DMS53 treated with DMSO at 0.1 percent for 48 hours (cell line): ENCODE measurements around the gene TNXB.
"Not testable (repeated sequence)": the region's sequence is repeated elsewhere in the genome, so short reads cannot be mapped to it uniquely, and the experiment has no call there.

Source experiments
- DNase-seq: peaks from one replicate; lab custom pipeline; 2025; ENCODE audit not compliant: unreplicated experiment; lab: John Stamatoyannopoulos, UW

The TNXB gene

DNA sequence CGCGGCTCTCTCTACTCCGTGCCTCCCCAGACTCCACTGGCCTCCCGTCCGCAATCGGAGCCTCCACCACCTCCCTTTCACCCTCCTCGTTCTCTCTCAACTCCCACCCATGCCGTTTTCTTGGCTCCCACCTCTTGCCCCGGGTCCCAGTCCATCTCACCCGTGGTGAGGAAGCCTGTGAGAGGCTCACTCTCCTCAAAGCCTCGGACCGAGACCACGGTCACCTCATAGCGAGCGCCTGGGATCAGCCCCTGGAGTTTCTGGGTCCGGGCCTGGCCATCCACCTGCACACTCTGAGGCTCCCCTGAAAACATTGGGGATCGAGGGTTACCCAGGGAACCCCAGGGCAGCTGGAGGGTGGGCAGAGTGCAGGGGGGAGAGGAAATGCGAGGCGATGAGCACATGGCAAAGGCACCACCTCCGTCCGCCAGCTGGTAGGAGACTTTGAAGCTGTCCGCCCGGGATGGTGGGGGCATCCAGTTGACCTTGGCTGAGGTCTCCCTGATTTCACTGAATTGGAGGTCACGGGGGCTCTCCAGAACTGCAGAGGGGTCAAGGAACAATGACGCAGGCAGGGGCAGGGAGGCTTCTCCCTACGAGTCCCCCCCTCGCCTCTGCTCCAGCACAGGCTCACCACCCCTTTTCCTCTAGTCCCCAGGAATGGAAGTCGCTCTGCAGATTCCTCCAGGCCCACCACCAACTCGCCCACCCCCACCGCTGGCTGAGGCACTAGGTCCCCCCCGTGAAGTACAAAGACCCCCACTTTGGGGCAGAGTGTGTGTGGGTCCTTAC is 65.4 kb downstream of the TNXB start:
- not testable (repeated sequence) for DNase-seq

DNA sequence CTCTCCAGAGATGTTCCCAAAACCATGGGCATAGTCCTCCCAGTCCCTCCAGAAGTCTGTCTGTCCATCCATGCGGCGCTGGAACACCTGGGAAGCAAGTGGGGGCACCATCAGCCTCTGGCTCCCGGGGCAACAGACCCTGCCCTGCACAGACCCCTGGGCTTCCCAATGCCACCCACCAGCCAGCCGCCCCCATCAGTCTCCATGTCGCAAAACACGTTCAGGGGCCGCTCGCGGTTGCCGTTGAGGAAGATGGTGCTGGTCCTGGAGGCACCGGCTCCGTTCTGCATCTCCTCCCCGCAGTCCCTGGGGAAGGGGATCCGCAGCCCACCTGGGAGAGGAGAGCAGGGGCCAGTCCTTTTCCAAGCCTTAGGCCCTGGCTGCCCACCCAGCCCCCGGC is 66.9 kb downstream of the TNXB start:
- DNase-seq, result not testable (repeated sequence)

DNA sequence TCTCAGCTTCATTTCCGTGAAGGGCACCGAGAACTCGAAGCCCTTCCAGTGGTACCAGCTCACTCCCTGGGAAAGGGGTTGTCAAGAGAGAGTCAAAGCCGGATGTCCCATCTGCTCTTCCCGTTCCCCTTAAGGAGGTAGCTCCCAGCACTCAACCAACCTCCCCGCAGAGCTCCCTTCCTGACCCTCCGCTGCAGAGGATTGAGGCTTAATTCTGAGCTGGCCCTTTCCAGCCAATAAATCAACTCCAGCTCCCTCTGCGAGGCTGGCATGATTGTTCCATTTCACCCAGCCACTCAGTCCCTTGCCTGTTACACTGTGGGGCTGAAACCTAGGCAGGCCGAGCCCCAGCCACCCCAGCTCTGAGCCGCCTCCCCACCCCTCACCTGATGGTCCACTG is 67.8 kb downstream of the TNXB start:
- DNase-seq, result not testable (repeated sequence)

DNA sequence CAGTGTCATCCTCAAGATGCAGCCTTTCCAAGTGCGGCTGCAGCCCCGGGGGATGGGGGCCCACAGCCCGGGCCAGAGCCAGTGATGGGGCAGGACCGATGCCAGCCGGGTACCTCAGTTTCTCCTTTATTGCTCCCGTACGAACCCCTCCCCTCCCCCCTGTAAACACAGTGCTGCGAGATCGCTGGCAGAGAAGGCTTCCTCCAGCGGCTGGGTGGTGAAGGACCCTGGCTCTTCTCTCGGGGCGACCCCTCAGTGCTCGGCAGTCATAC is 68.2 kb downstream of the TNXB start:
- not testable (repeated sequence) for DNase-seq

DNA sequence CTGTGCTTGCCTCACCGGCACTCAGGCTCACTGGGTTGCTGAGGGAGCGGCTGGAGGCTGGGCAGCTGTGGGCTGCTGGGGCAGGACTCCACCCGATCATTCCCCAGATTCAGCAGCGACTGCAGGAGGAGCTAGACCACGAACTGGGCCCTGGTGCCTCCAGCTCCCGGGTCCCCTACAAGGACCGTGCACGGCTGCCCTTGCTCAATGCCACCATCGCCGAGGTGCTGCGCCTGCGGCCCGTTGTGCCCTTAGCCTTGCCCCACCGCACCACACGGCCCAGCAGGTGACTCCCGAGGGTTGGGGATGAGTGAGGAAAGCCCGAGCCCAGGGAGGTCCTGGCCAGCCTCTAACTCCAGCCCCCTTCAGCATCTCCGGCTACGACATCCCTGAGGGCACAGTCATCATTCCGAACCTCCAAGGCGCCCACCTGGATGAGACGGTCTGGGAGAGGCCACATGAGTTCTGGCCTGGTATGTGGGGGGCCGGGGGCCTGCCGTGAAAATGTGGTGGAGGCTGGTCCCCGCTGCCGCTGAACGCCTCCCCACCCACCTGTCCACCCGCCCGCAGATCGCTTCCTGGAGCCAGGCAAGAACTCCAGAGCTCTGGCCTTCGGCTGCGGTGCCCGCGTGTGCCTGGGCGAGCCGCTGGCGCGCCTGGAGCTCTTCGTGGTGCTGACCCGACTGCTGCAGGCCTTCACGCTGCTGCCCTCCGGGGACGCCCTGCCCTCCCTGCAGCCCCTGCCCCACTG is 68.7 kb downstream of the TNXB start:
- not testable (repeated sequence) for DNase-seq

DNA sequence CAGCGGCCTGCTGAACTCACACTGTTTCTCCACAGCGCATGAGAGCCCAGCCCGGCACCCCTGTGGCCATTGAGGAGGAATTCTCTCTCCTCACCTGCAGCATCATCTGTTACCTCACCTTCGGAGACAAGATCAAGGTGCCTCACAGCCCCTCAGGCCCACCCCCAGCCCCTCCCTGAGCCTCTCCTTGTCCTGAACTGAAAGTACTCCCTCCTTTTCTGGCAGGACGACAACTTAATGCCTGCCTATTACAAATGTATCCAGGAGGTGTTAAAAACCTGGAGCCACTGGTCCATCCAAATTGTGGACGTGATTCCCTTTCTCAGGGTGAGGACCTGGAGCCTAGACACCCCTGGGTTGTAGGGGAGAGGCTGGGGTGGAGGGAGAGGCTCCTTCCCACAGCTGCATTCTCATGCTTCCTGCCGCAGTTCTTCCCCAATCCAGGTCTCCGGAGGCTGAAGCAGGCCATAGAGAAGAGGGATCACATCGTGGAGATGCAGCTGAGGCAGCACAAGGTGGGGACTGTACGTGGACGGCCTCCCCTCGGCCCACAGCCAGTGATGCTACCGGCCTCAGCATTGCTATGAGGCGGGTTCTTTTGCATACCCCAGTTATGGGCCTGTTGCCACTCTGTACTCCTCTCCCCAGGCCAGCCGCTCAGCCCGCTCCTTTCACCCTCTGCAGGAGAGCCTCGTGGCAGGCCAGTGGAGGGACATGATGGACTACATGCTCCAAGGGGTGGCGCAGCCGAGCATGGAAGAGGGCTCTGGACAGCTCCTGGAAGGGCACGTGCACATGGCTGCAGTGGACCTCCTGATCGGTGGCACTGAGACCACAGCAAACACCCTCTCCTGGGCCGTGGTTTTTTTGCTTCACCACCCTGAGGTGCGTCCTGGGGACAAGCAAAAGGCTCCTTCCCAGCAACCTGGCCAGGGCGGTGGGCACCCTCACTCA is 69.5 kb downstream of the TNXB start:
- DNase-seq, result not testable (repeated sequence)

DNA sequence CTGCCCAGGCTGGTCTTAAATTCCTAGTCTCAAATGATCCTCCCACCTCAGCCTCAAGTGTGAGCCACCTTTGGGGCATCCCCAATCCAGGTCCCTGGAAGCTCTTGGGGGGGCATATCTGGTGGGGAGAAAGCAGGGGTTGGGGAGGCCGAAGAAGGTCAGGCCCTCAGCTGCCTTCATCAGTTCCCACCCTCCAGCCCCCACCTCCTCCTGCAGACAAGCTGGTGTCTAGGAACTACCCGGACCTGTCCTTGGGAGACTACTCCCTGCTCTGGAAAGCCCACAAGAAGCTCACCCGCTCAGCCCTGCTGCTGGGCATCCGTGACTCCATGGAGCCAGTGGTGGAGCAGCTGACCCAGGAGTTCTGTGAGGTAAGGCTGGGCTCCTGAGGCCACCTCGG is 70.3 kb downstream of the TNXB start:
- not testable (repeated sequence) for DNase-seq

DNA sequence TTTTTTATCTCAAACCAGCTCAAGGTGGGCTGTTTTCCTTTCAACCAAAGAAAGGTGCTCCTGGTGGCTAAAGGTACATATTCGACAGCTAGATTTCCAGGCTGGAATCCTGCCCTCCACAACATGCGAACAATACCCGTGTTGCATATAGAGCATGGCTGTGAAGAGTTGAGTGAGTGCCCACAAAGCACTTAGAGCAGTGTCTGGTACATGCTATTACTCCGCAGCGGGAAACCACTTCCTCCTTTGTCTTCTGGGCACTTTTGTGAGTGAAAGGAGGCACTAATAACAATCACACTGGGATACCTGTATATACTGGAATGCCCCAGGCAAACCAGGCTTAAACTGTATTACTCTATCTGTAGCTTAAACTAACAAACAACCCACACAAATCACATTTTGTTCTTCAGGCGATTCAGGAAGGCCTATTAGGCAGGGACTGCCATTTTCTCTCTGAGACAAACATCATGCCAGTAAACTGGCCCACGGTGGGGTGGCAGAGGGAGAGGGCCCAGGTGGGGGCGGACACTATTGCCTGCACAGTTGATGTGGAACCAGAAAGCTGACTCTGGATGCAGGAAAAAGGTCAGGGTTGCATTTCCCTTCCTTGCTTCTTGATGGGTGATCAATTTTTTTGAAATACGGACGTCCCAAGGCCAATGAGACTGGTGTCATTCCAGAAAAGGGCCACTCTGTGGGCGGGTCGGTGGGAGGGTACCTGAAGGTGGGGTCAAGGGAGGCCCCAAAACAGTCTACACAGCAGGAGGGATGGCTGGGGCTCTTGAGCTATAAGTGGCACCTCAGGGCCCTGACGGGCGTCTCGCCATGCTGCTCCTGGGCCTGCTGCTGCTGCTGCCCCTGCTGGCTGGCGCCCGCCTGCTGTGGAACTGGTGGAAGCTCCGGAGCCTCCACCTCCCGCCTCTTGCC is 71.3 kb downstream of the TNXB start, which contains the start of gene CYP21A2:
CYP21A2 (plus strand) TSS at position 818 of the 927 bp plus-strand sequence; CDS start at position 826, 8 bp downstream.
- not testable (repeated sequence) for DNase-seq

DNA sequence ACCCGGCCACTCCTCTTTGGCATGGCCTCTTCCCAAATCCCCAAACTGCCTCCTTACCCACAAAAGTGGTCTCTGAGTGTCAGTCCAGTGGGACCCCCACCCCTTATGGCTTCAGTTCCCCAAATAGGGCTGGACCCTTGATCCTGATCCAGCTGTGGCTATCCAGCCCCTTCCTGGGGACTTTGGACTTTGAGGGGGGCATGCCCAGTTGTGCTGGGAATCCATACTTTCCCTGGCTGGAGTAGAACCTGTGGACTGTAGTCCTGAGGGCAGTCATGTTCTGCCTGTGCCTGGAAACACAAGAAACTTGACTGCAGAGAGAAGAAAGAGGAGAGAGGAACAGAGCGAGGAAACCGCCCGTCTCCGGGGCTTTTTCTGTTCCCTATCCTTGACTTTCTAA is 72.0 kb downstream of the TNXB start:
- DNase-seq, result not testable (repeated sequence)

DNA sequence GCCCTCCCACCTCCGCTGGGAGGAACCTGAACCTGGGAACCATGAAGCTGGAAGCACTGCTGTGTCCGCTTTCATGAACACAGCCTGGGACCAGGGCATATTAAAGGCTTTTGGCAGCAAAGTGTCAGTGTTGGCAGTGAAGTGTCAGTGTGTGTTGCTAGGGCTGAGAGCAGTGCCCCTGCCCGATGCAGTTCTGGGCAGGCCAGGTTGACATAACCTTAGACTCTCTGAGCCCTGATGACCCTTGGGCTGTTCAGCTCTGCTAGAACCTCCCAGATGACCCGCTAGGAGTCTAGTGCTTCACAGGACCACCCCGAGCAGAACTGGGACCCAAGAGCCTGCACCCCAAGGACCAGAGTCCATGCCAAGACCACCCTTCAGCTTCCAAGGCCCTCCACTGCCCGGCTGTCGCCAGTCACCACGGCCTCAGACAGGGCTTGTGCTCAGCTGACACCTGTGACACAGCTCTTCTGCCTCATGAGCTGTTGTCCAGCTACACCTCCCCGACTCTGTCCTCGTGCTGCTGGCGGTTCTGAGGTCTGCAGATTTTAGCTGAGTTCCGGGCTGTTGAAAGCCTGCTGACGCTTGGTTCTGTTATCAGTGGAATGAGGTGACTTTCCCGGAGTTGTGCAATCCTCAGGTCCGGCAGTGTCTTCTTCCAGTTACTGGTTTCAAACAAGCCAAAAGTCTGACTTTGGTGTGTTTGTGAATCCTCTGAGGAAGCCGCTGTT is 73.7 kb downstream of the TNXB start:
- not testable (repeated sequence) for DNase-seq

DNA sequence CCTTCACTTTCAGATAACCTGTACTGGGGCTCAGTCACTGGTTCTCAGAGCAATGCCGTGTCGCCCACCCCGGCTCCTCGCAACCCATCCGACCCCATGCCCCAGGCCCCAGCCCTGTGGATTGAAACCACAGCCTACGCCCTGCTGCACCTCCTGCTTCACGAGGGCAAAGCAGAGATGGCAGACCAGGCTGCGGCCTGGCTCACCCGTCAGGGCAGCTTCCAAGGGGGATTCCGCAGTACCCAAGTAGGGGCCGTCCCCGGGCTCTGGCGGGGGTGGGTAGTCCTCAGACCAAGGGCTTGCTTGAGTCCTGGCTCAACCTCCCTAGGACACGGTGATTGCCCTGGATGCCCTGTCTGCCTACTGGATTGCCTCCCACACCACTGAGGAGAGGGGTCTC is 79.6 kb downstream of the TNXB start:
- not testable (repeated sequence) for DNase-seq

DNA sequence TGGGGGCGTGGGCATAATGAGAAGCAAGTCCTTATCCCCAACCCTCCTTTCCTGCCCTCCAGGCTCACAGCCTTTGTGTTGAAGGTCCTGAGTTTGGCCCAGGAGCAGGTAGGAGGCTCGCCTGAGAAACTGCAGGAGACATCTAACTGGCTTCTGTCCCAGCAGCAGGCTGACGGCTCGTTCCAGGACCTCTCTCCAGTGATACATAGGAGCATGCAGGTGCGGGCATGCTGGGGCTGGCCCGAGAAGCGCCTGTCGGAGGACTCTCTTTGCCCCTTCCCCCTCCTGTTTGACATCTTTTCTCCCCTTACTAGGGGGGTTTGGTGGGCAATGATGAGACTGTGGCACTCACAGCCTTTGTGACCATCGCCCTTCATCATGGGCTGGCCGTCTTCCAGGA is 80.5 kb downstream of the TNXB start:
- not testable (repeated sequence) for DNase-seq

DNA sequence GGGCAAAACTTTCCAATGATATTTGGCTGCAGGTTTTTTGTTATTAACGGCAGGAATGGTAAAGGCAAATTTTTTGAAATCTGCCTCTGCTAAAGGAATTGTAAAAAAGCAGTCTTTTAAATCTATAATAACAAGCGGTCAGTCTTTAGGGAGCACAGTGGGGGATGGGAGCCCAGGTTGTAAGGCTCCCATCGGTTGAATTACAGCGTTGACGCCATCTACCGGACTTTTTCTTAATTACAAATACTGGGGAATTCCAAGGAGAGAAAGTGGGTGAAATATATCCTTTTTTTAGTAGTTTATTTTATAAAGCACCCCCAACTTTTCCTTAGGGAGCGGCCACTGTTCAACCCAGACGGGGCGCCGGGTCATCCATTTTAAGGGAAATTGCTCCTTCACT is 87.0 kb downstream of the TNXB start:
- not testable (repeated sequence) for DNase-seq

DNA sequence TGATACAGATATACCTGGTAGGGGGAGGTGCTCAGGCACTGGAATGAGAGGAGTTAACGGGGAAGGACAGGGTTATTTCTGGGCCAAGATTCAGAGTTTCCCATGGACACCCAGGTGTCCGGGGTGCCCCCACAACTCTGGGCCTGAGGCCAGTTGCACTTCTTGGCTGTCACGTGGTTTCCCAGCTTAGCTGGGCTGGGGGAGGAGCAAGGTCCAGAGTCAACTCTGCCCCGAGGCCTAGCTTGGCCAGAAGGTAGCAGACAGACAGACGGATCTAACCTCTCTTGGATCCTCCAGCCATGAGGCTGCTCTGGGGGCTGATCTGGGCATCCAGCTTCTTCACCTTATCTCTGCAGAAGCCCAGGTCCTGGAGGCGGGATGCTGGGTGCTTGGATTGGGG is 94.6 kb downstream of the TNXB start, which contains the start of gene C4B:
C4B (plus strand) TSS at position 249 of the 400 bp plus-strand sequence; CDS start at position 300, 51 bp downstream.
- DNase-seq, result not testable (repeated sequence)

DNA sequence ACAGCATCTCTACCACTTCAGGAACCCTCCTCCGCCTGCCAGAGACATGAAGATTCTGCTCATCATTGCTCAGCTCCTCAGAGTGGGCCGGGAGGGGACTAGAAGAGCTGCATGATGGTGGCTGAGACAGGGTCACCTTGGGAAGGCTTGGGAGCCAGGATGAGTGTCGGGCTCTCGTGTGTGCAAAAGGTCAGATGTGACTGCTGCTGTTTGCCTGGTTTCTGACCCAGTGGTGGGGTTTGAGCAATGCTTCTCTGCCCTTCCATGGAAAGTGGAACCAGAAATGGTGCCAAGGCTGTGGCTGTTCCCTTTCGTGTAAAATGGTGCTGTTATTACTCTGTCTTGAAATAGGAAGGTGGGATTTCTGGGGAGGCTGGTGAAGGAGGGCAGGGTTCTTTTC is 95.4 kb downstream of the TNXB start:
- not testable (repeated sequence) for DNase-seq

DNA sequence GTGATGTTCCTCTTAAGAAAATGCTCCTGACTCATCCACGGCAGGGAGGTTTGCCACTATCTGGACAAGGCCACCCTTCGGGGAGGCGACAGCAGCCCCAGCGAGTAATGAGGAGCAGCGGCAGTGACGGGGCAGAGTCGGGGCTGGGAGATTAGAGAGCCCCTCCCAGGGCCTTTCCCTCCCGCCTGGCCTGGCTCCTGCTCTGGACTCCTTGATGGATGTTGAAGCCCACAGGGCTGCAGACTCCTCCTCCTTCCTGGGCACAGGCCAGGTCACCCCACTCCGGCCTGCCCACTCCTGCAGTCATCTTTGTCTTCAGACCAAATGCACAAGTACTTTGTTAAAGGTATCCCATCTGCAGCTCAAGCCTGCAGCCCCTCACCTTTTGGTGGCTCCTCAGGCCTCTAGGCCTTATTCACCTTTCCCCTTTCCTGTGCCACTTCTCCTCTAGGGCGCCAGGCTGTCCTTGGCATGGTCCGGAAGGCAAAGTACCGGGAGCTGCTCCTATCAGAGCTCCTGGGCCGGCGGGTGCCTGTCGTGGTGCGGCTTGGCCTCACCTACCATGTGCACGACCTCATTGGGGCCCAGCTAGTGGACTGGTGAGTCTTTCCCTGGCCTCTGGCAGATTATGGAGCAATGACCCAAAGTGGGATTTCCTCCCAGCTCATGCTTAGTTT is 96.1 kb downstream of the TNXB start:
- not testable (repeated sequence) for DNase-seq

DNA sequence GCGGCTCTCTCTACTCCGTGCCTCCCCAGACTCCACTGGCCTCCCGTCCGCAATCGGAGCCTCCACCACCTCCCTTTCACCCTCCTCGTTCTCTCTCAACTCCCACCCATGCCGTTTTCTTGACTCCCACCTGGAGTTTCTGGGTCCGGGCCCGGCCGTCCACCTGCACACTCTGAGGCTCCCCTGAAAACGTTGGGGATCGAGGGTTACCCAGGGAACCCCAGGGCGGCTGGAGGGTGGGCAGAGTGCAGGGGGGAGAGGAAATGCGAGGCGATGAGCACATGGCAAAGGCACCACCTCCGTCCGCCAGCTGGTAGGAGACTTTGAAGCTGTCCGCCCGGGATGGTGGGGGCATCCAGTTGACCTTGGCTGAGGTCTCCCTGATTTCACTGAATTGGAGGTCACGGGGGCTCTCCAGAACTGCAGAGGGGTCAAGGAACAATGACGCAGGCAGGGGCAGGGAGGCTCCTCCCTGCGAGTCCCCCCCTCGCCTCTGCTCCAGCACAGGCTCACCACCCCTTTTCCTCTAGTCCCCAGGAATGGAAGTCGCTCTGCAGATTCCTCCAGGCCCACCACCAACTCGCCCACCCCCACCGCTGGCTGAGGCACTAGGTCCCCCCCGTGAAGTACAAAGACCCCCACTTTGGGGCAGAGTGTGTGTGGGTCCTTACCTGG is 98.1 kb downstream of the TNXB start:
- not testable (repeated sequence) for DNase-seq

DNA sequence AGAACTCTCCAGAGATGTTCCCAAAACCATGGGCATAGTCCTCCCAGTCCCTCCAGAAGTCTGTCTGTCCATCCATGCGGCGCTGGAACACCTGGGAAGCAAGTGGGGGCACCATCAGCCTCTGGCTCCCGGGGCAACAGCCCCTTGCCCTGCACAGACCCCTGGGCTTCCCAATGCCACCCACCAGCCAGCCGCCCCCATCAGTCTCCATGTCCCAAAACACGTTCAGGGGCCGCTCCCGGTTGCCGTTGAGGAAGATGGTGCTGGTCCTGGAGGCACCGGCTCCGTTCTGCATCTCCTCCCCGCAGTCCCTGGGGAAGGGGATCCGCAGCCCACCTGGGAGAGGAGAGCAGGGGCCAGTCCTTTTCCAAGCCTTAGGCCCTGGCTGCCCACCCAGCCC is 99.6 kb downstream of the TNXB start:
- DNase-seq, result not testable (repeated sequence)
